Parathyroid adenoma (tissue), 2 donors: ENCODE data around the gene VPS13D.

Experiments used
- H2AFZ ChIP-seq: fragments of 300-600 bp; sonication (generic); one replicate; pipeline ENCODE4 v1.7.0; 2017; ENCODE audit warnings: antibody characterized with exemption, mild to moderate bottlenecking
- H3K27ac ChIP-seq: fragments of 300-600 bp; sonication (generic); one replicate; pipeline ENCODE4 v1.7.0; 2017
- H3K27me3 ChIP-seq: fragments of 300-600 bp; sonication (generic); one replicate; pipeline ENCODE4 v1.7.0; 2017; ENCODE audit warnings: low read length; ENCODE audit not compliant: control insufficient read depth, insufficient read depth
- H3K36me3 ChIP-seq: fragments of 300-600 bp; sonication (generic); one replicate; pipeline ENCODE4 v1.7.0; 2017; ENCODE audit warnings: low read length; ENCODE audit not compliant: control insufficient read depth, insufficient read depth
- H3K4me1 ChIP-seq: fragments of 300-600 bp; sonication (generic); one replicate; pipeline ENCODE4 v1.7.0; 2017; ENCODE audit warnings: control low read depth
- H3K4me2 ChIP-seq: fragments of 300-600 bp; sonication (generic); one replicate; pipeline ENCODE4 v1.7.0; 2017; ENCODE audit warnings: low read length
- H3K4me3 ChIP-seq: fragments of 300-600 bp; sonication (generic); one replicate; pipeline ENCODE4 v1.7.0; 2017; ENCODE audit warnings: low read depth, low read length
- H3K79me2 ChIP-seq: fragments of 300-600 bp; sonication (generic); one replicate; pipeline ENCODE4 v1.7.0; 2017; ENCODE audit warnings: control low read depth
- H3K9ac ChIP-seq: fragments of 300-600 bp; sonication (generic); one replicate; pipeline ENCODE4 v1.7.0; 2017; ENCODE audit warnings: mild to moderate bottlenecking
- H3K9me3 ChIP-seq: fragments of 300-600 bp; sonication (generic); one replicate; pipeline ENCODE4 v1.7.0; 2017; ENCODE audit warnings: low read length; ENCODE audit not compliant: control insufficient read depth
- CTCF ChIP-seq: fragments of 300-600 bp; sonication (generic); IDR thresholded peaks from one replicate; pipeline ENCODE4 v1.7.0; 2017; ENCODE audit warnings: antibody characterized with exemption, mild to moderate bottlenecking
- donor health status: primary hyperparathyroidism.

Gene VPS13D

GRCh38 chr1:12376236-12377045 lies 146.6 kb downstream of the VPS13D start:
- Histone ChIP-seq H3K36me3 (no peaks in the 10 kb centered on the region), H2AFZ (no peak overlapping the region), H3K27me3 (no peaks in the 10 kb centered on the region), H3K9ac (no peak overlapping the region), H3K27ac (no peak overlapping the region), H3K4me1 (no peaks in the 10 kb centered on the region), H3K9me3 (no peaks in the 10 kb centered on the region), H3K4me2 (no peak overlapping the region), H3K79me2 (no peaks in the 10 kb centered on the region), H3K4me3 (no peak overlapping the region)
- no peak for TF ChIP-seq CTCF

- Histone ChIP-seq H3K4me2 (no peak overlapping the region), H3K9ac (no peak overlapping the region), H3K27me3 (no peaks in the 10 kb centered on the region), H3K4me1 (no peaks in the 10 kb centered on the region), H3K36me3 (no peaks in the 10 kb centered on the region), H2AFZ (no peak overlapping the region), H3K9me3 (no peaks in the 10 kb centered on the region), H3K4me3 (no peak overlapping the region), H3K79me2 (no peaks in the 10 kb centered on the region), H3K27ac (no peak overlapping the region)
- no peak for TF ChIP-seq CTCF
Observed at GRCh38 chr1:12380326-12381249, 150.8 kb downstream of the VPS13D start.

GRCh38 chr1:12383001-12383400 lies 153.2 kb downstream of the VPS13D start:
- H3K27ac ChIP-seq = no peak overlapping the region
- TF ChIP-seq CTCF = no peak

GRCh38 chr1:12383786-12384185 lies 154.0 kb downstream of the VPS13D start:
- no peak for TF ChIP-seq CTCF
- H3K4me1 ChIP-seq = no peaks in the 10 kb centered on the region
- H2AFZ ChIP-seq = no peak overlapping the region
- H3K27me3 ChIP-seq = no peaks in the 10 kb centered on the region
- H3K9ac ChIP-seq = no peak overlapping the region
- H3K4me2 ChIP-seq = no peak overlapping the region
- no peak overlapping the region for H3K4me3 ChIP-seq
- no peak overlapping the region for H3K27ac ChIP-seq
- H3K36me3 ChIP-seq = no peaks in the 10 kb centered on the region
- no peaks in the 10 kb centered on the region for H3K79me2 ChIP-seq
- no peaks in the 10 kb centered on the region for H3K9me3 ChIP-seq

More at GRCh38 chr1:12383001-12383400, 153.2 kb downstream of the VPS13D start:
- Histone ChIP-seq H3K36me3 (no peaks in the 10 kb centered on the region), H3K9me3 (no peaks in the 10 kb centered on the region), H3K79me2 (no peaks in the 10 kb centered on the region), H2AFZ (no peak overlapping the region), H3K4me1 (no peaks in the 10 kb centered on the region), H3K9ac (no peak overlapping the region), H3K27me3 (no peaks in the 10 kb centered on the region), H3K4me2 (no peak overlapping the region), H3K4me3 (no peak overlapping the region)
